K562 (cell line): ENCODE data around the gene PCGF6. TPM values are rescaled to one million over a fixed set of nuclear protein-coding genes. Genes with fewer than 3 reads are reported as not detected.
A peak's percentile ranks its signal among the peaks of the same experiment; 100 is the strongest.

Experiments
- ARID3B ChIP-seq: fragments of 250-450 bp; sonication (Bioruptor Pico); IDR thresholded peaks from 2 replicates; pipeline ENCODE4 v1.4.0; 2020; ENCODE audit warnings: borderline replicate concordance
- EZH2 ChIP-seq: IDR thresholded peaks from 2 replicates; pipeline ENCODE4 v1.6.1; 2012; ENCODE audit warnings: low read depth, mild to moderate bottlenecking, inconsistent platforms, low read length, borderline replicate concordance
- HDAC2 ChIP-seq: fragments of 450-650 bp; IDR thresholded peaks from 2 replicates; pipeline ENCODE4 v1.6.1; 2016; ENCODE audit warnings: mild to moderate bottlenecking
- HIVEP1 ChIP-seq: fragments of 250-450 bp; sonication (Bioruptor Pico); IDR thresholded peaks from 2 replicates; pipeline ENCODE4 v1.4.0; 2020; ENCODE audit warnings: mild to moderate bottlenecking
- MAFK ChIP-seq: IDR thresholded peaks from 2 replicates; pipeline ENCODE4 v1.6.1; 2011; ENCODE audit warnings: low read length, improper control_type of control experiment
- MECOM ChIP-seq: fragments of 250-450 bp; sonication (Bioruptor Pico); IDR thresholded peaks from 2 replicates; pipeline ENCODE4 v1.8.0; 2022; ENCODE audit warnings: inconsistent platforms
- POLR2H ChIP-seq: IDR thresholded peaks from 2 replicates; pipeline ENCODE4 v1.6.1; 2016; ENCODE audit warnings: missing genetic modification characterization, low read depth, mild to moderate bottlenecking, control low read depth, missing compliant biosample characterization, moderate library complexity
- RBM22 ChIP-seq: fragments of 200-400 bp; formaldehyde crosslinking; IDR thresholded peaks from 2 replicates; pipeline ENCODE4 v1.6.1; 2018; ENCODE audit warnings: low read length, low read depth; ENCODE audit not compliant: poor library complexity, severe bottlenecking
- REST ChIP-seq, 2 experiments: fragments of 450-650 bp; formaldehyde crosslinking in 1 of 2; IDR thresholded peaks; 2 replicates each; pipeline versions ENCODE4 v1.4.0 to v1.6.1; 2014 to 2020; ENCODE audit warnings: mild to moderate bottlenecking in 2 of 2, borderline replicate concordance in 1 of 2, low read depth in 1 of 2
- SLC30A9 ChIP-seq: fragments of 250-450 bp; sonication (Bioruptor Pico); IDR thresholded peaks from 2 replicates; pipeline ENCODE4 v1.8.0; 2022; ENCODE audit warnings: mild to moderate bottlenecking, moderate library complexity
- UBTF ChIP-seq, 2 experiments: IDR thresholded peaks; 2 replicates each; pipeline ENCODE4 v1.6.1; 2012; ENCODE audit warnings: improper control_type of control experiment in 2 of 2, low read depth in 2 of 2, low read length in 2 of 2, borderline replicate concordance in 1 of 2
- ZBTB7A ChIP-seq: IDR thresholded peaks from 2 replicates; pipeline ENCODE4 v1.6.1; 2011; ENCODE audit warnings: low read depth, mild to moderate bottlenecking, low read length, moderate library complexity, borderline replicate concordance; ENCODE audit not compliant: control insufficient read depth
- ZNF121 ChIP-seq: sonication (generic); formaldehyde crosslinking; conservative IDR thresholded peaks from 2 replicates; pipeline ENCODE4 v1.8.0; 2022; ENCODE audit warnings: missing genetic modification reagents
- ZNF184 ChIP-seq: sonication (generic); formaldehyde crosslinking; IDR thresholded peaks from 2 replicates; pipeline ENCODE4 v1.5.0; 2020; ENCODE audit warnings: missing genetic modification reagents
- ZNF3 ChIP-seq: fragments of 250-450 bp; sonication (Bioruptor Pico); IDR thresholded peaks from 2 replicates; pipeline ENCODE4 v1.5.0; 2021; ENCODE audit warnings: mild to moderate bottlenecking, moderate library complexity
- ZNF551 ChIP-seq: fragments of 250-450 bp; sonication (Bioruptor Pico); IDR thresholded peaks from 2 replicates; pipeline ENCODE4 v1.5.0; 2021; ENCODE audit warnings: mild to moderate bottlenecking, moderate library complexity
- polyA plus RNA-seq, 8 experiments: library from polyadenylated mRNA; depleted of rRNA in 4 of 8; stranded (reverse) in 5 of 8; unstranded in 3 of 8; fragments of >200 nt; fragmentation: Nextera tagmentation in 2 of 8; fragmentation: Illumina TruSeq in 1 of 8; extraction: Ambion mirVana in 2 of 8; extraction: Trizol in 1 of 8; gene quantifications; 2 replicates each; pipeline versions ENCODE4 v1.2.1 to v1.2.3, GENCODE V29; 2011 to 2014; ENCODE audit warnings: inconsistent platforms in 1 of 8, missing spikeins in 1 of 8
- total RNA-seq, 7 experiments: library from RNA; depleted of rRNA in 6 of 7; stranded (reverse); fragments of >200 nt in 6 of 7; fragmentation: Illumina TruSeq in 2 of 7; extraction: Trizol in 2 of 7; gene quantifications; 2 replicates each; pipeline versions ENCODE4 v1.2.1 to v1.2.3, GENCODE V29; 2011 to 2021; ENCODE audit warnings: low replicate concordance in 1 of 7

PCGF6 gene
- total and polyA plus RNA-seq, 9 of the 15 experiments (the other 6 are each of a cell fraction or from before 2014, with no cell fraction given) = 8.4 to 24.6 (median 20.6) TPM

GRCh38 chr10:103367782-103368518, 17.0 kb upstream of the PCGF6 start, which contains the start of gene TAF5 (continued):
- no peak for TF ChIP-seq HIVEP1 (CRISPR knock-in tag)
- peak; percentile 60 to 73 for TF ChIP-seq UBTF (IDR thresholded peaks at IDR 0.05; ENCODE audit: borderline replicate concordance in 1 of 2, low read depth in 2 of 2, low read length in 2 of 2)
- TF ChIP-seq ZNF3 (CRISPR knock-in tag) = no peak
- TF ChIP-seq MECOM (CRISPR knock-in tag) = no peak
- no peak for TF ChIP-seq ZNF551 (CRISPR knock-in tag)
- TF ChIP-seq RBM22 = no peak
- TF ChIP-seq HDAC2 = no peak
- peak; percentile 39; the same call in 1 of the 2 replicates for TF ChIP-seq ZBTB7A
- peak; percentile 94; the same call in 1 of the 2 replicates for TF ChIP-seq POLR2H (tag)
- TF ChIP-seq ZNF121 (CRISPR knock-in tag) = no peak
- no peak for TF ChIP-seq SLC30A9 (CRISPR knock-in tag)
- 0 out of 2 replicates have a peak, but pooled peaks have one; percentile 2 for TF ChIP-seq MAFK
- TF ChIP-seq REST (IDR thresholded peaks at IDR 0.05; ENCODE audit: borderline replicate concordance) = peak; percentile 42
- no peak for TF ChIP-seq REST (CRISPR knock-in tag; IDR thresholded peaks at IDR 0.05; ENCODE audit: low read depth)
- TF ChIP-seq ZNF184 (CRISPR knock-in tag) = no peak
- no peak for TF ChIP-seq EZH2
- TF ChIP-seq ARID3B = no peak
